HG02798 (cell line): ENCODE results near the gene PCNA.
"Not testable (repeated sequence)": the region's sequence is repeated elsewhere in the genome, so short reads cannot be mapped to it uniquely, and the experiment has no call there.

ENCODE experiments used
- ATAC-seq: cut with Tn5 transposase; IDR thresholded peaks from one replicate; pipeline ENCODE4 v1.9.1; 2021; ENCODE audit warnings: mild to moderate bottlenecking; ENCODE audit not compliant: unreplicated experiment, poor library complexity

PCNA gene

GRCh38 chr20:5104479-5104878 lies 15.3 kb downstream of the PCNA start:
- no peak for ATAC-seq

GRCh38 chr20:5100684-5101347 lies 18.9 kb downstream of the PCNA start:
- ATAC-seq: peak; percentile 66

DNA sequence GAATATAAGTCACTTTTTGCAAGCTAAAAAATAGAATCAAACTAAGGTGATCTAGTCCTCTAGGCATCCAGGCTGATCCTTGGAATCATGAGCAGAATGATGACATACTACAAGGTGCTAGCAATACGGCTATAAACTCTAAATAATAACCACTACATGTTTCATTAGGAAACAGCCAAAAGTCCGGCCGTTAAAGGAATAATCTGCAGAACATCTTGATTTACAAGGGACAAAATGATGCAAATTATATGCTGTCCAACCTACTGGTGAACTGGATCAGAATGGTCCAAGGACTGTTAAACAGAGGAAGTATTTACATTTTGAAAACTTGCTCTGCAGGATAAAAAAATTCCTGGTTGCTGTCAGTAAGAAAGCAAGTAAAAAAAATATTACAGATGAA lies 19.8 kb downstream of the PCNA start:
- ATAC-seq: not testable (repeated sequence)

DNA sequence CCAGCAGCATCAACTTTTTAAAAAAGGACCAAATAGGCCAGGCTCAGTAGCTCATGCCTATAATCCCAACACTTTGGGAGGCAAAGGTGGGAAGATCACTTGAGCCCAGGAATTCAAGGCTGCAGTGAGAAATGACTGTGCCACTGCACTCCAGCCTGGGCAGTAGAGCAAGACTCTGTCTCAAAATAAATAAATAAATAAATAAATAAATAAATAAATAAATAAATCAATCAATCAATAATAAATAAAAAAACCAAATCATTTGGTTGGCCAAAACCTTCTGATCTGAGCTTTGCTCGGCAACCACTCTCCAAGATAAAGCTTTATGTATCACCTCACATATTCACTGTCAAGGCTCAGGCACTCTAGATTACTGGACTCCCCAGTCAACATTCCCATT lies 20.7 kb downstream of the PCNA start:
- not testable (repeated sequence) for ATAC-seq

DNA sequence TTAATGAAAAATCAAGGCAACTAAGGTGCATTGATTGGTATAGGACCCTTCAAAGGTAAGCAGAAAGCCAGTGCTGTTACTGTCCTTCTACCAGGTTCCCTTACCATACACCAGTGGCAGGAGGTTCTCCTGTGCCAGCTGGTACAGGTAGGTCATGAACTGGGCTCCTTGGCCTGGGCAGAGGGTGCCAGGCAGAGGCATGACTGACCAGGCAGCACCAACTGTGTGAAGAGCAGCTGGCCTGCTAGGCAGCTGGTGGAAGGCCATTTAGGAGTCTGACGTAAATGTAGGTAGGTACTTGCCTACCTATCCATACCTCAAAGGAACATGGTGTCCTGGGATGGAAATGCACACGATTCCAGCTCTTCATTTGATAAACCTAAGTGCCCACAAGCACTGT lies 23.3 kb downstream of the PCNA start:
- no peak for ATAC-seq

DNA sequence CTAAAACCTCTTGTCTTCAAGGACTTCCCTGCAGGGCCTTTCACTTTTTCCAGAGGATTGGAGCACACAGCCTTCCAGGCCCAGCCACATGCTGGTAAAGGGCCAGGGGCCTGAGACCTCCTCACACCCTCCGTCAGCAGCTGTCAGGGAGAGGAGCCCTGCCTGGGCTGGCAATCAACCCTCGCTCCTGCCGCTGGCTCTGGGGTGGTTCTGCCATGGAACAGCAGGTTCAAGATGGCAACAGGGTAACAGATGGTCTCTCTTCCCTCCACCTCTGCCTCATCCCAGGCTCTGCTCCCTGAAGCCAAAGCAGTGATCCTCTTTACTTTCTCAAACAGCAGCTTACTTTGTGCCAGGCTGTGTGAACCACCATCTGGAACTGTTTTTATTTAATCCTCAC lies 23.8 kb downstream of the PCNA start:
- ATAC-seq: no peak

GRCh38 chr20:5095454-5095853 lies 24.3 kb downstream of the PCNA start:
- no peak for ATAC-seq

DNA sequence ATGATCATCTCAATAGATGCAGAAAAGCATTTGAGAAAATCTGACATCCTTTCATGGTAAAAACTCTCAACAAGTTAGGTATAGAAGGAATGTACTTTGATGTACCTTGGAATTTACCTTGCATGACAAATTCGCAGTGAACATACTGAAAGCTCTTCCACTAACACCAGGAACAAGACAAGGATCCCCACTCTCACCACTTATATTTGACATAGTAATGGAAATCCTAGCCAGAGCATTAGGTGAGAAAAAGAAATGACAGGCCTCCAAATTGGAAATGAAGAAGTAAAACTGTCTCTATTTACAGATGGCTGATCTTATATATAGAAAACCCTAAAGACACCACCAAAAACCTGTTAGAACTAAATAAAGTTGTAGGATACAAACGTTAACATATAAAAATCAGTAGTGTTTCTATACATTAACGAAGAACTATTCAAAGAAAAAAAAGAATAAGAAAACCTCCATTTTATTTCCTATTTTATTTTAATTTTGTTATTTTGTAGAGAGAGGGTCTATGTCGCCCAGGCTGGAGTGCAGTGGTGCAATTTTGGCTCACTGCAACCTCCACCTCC lies 26.9 kb downstream of the PCNA start:
- no peak for ATAC-seq

DNA sequence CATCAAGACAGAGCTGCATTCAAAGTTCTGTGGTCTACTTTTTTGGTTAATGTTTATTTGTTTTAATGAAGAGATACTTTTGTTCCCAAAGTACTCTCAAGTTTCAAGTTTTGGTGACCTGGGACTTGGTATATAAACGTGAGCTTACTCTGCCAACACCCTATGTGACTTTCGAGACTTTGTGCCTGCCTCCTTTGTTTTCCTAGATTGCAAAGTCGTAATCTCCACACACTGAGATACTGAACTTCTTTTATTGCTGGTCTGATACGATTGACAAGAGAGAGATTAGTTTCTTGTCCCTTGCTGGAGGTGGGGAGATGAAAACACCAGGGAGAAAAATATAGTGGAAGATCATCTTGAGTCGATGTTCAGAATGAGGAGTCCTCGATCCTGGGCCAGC lies 27.9 kb downstream of the PCNA start:
- no peak for ATAC-seq

GRCh38 chr20:5090191-5090590 lies 29.6 kb downstream of the PCNA start:
- ATAC-seq: peak; percentile 46

GRCh38 chr20:5088688-5089087 lies 31.1 kb downstream of the PCNA start:
- no peak for ATAC-seq

- no peak for ATAC-seq
Measured at GRCh38 chr20:5085380-5085779, 34.4 kb downstream of the PCNA start.

- ATAC-seq: no peak
Measured at GRCh38 chr20:5080384-5080877, 39.3 kb downstream of the PCNA start.

DNA sequence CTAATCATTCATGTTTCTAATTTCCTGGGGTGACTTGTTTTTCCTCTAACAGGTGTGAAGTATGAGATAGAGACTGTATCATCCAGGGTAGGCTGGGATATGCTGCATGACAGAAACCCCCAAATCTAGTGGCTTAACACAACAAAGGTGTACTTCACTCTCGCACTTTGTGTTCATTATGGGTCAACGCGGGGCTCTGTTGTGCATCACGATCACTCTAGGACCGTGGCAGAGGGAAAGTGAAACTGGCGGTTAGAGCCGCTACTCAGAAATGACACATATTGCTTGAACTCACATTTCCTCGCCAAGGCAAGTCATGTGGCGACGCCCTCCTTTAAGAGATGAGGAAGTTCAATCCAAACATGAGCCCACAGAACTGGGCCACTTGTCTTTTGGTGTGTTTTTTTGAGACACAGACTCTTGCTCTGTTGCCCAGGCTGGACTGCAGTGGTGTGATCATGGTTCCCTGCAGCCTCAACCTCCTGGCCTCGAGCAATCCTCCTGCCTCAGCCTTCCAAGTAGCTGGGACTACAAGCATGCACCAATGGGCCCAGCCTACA lies 41.3 kb downstream of the PCNA start:
- peak; percentile 98 for ATAC-seq

DNA sequence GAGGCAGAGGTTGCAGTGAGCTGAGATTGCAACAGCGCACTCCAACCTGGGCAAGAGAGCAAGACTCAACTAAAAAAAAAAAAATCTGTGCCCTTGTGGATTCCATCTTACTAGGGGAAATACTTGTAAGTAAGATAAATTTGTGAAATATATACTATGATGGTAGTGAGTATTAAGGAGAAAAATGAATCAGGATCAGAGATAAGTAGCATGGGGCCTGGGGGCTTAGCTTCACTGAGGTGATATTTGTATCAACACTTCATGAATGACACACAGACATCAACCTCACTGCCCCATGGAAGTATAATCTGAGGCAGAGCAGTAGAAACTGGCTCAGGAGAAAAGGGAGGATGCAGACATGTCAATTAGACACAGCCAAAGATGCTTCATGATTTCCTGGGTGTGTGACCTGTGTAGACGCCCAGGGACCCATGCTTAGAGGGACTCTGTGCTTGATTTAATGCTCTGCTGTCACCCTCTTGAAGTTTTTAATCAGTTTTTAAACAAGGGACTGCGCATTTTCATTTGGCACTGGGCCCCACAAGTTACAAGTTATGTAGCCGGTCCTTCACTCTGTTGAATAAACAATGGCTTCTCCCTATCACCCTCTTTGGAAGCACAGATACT lies 41.9 kb downstream of the PCNA start:
- ATAC-seq: no peak

GRCh38 chr20:5076913-5077312 lies 42.8 kb downstream of the PCNA start:
- ATAC-seq: not testable (repeated sequence)

DNA sequence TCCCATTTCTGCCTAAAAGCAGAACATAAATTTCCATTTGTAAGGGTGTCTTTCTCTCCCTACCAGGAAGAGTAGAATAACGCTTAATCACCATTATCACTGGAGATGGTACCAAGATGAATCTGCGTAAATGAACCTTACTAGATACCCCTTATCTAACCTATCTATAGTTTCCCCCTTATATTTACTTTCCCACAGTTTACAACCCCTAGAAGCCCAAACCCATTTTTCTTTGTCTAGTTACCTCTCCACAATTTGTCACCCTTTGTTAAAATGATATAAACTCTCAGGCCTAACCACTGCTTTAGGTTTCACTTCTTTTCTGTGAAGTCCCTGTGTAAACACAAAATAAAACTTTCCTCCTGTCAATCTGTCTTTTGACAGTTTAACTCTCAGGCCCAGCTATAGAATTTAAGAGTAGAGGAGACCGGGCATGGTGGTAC lies 45.5 kb downstream of the PCNA start:
- no peak for ATAC-seq

- no peak for ATAC-seq
Measured at GRCh38 chr20:5073660-5074231, 46.0 kb downstream of the PCNA start.

GRCh38 chr20:5072756-5073659 lies 46.8 kb downstream of the PCNA start:
- no peak for ATAC-seq

GRCh38 chr20:5071942-5072341 lies 47.8 kb downstream of the PCNA start:
- ATAC-seq: not testable (repeated sequence)
